T-cell (primary cell): ENCODE results near the gene HAS3. TPM values are rescaled to one million over a fixed set of nuclear protein-coding genes. Genes with fewer than 3 reads are reported as not detected.

Experiments used
- ATAC-seq, 4 experiments: fragments of 200-7000 bp in 3 of 4; fragments of 150-1000 bp in 1 of 4; cut with Tn5 transposase; replicated peaks in 1 of 4; 1 replicate in 3 of 4; 2 replicates in 1 of 4; pipeline ENCODE4 v1.10.0; 2021; ENCODE audit warnings: moderate library complexity in 3 of 4, mild to moderate bottlenecking in 2 of 4, moderate number of reproducible peaks in 1 of 4
- CTCF ChIA-PET, 2 donors: fragments of 300-600 bp; sonication (Branson Sonifier 250); formaldehyde crosslinking; loops; one replicate each; lab custom pipeline; 2022; ENCODE audit warnings: antibody characterized with exemption in 2 of 2; lab: Charles Lee
- POLR2A ChIA-PET, 2 donors: fragments of 300-600 bp; sonication (Branson Sonifier 250); formaldehyde crosslinking; loops; one replicate each; lab custom pipeline; 2022; ENCODE audit warnings: antibody characterized with exemption in 2 of 2; lab: Charles Lee
- DNase-seq, 35 experiments: peaks; one replicate each; pipeline versions ENCODE4 v3.0.0 to v3.0.0-alpha.2; 2013 to 2023
- H3K27ac ChIP-seq: one replicate; pipeline ENCODE4 v1.5.1; 2013; ENCODE audit warnings: low read length
- H3K27me3 ChIP-seq, 2 experiments: replicated peaks in 1 of 2; 1 replicate in 1 of 2; 2 replicates in 1 of 2; pipeline versions ENCODE4 v1.6.1 to v1.7.0; 2013; ENCODE audit warnings: low read length in 1 of 2, mixed read lengths in 1 of 2; ENCODE audit not compliant: control insufficient read depth in 2 of 2, insufficient read depth in 2 of 2; ENCODE audit errors: extremely low read depth in 1 of 2
- H3K36me3 ChIP-seq, 2 donors: 1 replicate in 1 of 2; 2 replicates in 1 of 2; pipeline versions ENCODE4 v1.6.1 to v1.7.0; 2013; ENCODE audit warnings: low read length in 1 of 2; ENCODE audit not compliant: control insufficient read depth in 2 of 2, insufficient read depth in 1 of 2; ENCODE audit errors: extremely low read depth in 1 of 2
- H3K4me1 ChIP-seq, 2 experiments: 1 replicate in 1 of 2; 2 replicates in 1 of 2; pipeline versions ENCODE4 v1.6.1 to v1.7.0; 2013; ENCODE audit warnings: low read length in 2 of 2, mixed read lengths in 1 of 2; ENCODE audit not compliant: insufficient read depth in 2 of 2, control insufficient read depth in 1 of 2; ENCODE audit errors: extremely low read depth in 1 of 2
- H3K4me3 ChIP-seq, 2 donors: 1 replicate in 1 of 2; 2 replicates in 1 of 2; pipeline versions ENCODE4 v1.5.1 to v1.7.0; 2013; ENCODE audit warnings: mild to moderate bottlenecking in 2 of 2, low read length in 1 of 2, moderate library complexity in 1 of 2; ENCODE audit not compliant: control insufficient read depth in 1 of 2; ENCODE audit errors: extremely low read depth in 1 of 2
- H3K9me3 ChIP-seq: 2 replicates; pipeline ENCODE4 v1.7.0; 2013
- H3K27ac Mint-ChIP-seq, 2 donors: one replicate each; pipeline ENCODE4 v1.8.0; 2020 to 2021; ENCODE audit warnings: mild to moderate bottlenecking in 2 of 2, mixed read lengths in 2 of 2
- H3K27me3 Mint-ChIP-seq, 2 donors: one replicate each; pipeline ENCODE4 v1.8.0; 2021 to 2022; ENCODE audit warnings: mixed read lengths in 2 of 2
- H3K36me3 Mint-ChIP-seq: one replicate; pipeline ENCODE4 v1.8.0; 2021; ENCODE audit warnings: mixed read lengths
- H3K4me1 Mint-ChIP-seq, 3 donors: one replicate each; pipeline ENCODE4 v1.8.0; 2020 to 2022; ENCODE audit warnings: mixed read lengths in 3 of 3, mild to moderate bottlenecking in 1 of 3
- H3K4me3 Mint-ChIP-seq, 3 donors: one replicate each; pipeline ENCODE4 v1.8.0; 2020 to 2022; ENCODE audit warnings: mild to moderate bottlenecking in 3 of 3, mixed read lengths in 3 of 3, moderate library complexity in 3 of 3
- H3K9me3 Mint-ChIP-seq, 3 donors: one replicate each; pipeline ENCODE4 v1.8.0; 2020 to 2022; ENCODE audit warnings: mixed read lengths in 3 of 3
- WGBS: methylation state at CpG from one replicate; pipeline ENCODE4 v1.1.5; 2013; ENCODE audit warnings: missing lambda C conversion rate; ENCODE audit not compliant: insufficient coverage; 5-methylcytosine and 5-hydroxymethylcytosine counted together
- total RNA-seq, 35 experiments: library from RNA in 6 of 35; stranded (reverse) in 6 of 35; fragments of 120-200 nt in 1 of 35; gene quantifications; one replicate each; pipeline versions ENCODE4 v1.2.1 to v1.2.4 and lab custom pipeline; 2013 to 2026

HAS3 gene
- total RNA-seq, 5 donors from 2014 or later (not counting 1 experiment from before 2014, with no cell fraction given) = 2.0 to 4.7 (median 3.4) TPM

GRCh38 chr16:69113216-69113615 lies 7.8 kb downstream of the HAS3 start:
- Histone ChIP-seq H3K4me1 (peaks cover 0 to 10% of the 10 kb centered on the region in 2 experiments), H3K36me3 (peaks cover 4 to 37% of the 10 kb centered on the region in 2 donors), H3K4me3 (no peak overlapping the region), H3K27me3 (peaks cover 0 to 24% of the 10 kb centered on the region in 2 experiments), H3K27ac (no peak overlapping the region), H3K9me3 (no peaks in the 10 kb centered on the region)
- DNase-seq (no peak), ATAC-seq (no peak)
- Mint-ChIP-seq H3K9me3 (no peaks in the 10 kb centered on the region), H3K27ac (no peak overlapping the region), H3K4me3 (no peak overlapping the region), H3K36me3 (peaks cover 39% of the 10 kb centered on the region), H3K27me3 (peaks cover 4 to 7% of the 10 kb centered on the region in 2 donors), H3K4me1 (peaks cover 6 to 9% (median 8%) of the 10 kb centered on the region in 3 donors)
- ChIA-PET CTCF (interaction anchor here (0.6 to 2.1 kb wide), 2 partner anchors 10 to 251 kb away, joined by 3 to 7 read pairs; no protein-coding TSS in a partner anchor), POLR2A (no interaction called here)
- WGBS = 93% methylated on average over 6 of the region's 7 CpGs

DNA sequence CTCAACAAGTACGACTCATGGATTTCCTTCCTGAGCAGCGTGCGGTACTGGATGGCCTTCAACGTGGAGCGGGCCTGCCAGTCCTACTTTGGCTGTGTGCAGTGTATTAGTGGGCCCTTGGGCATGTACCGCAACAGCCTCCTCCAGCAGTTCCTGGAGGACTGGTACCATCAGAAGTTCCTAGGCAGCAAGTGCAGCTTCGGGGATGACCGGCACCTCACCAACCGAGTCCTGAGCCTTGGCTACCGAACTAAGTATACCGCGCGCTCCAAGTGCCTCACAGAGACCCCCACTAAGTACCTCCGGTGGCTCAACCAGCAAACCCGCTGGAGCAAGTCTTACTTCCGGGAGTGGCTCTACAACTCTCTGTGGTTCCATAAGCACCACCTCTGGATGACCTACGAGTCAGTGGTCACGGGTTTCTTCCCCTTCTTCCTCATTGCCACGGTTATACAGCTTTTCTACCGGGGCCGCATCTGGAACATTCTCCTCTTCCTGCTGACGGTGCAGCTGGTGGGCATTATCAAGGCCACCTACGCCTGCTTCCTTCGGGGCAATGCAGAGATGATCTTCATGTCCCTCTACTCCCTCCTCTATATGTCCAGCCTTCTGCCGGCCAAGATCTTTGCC lies 9.0 kb downstream of the HAS3 start:
- peaks cover 4 to 49% of the 10 kb centered on the region in 2 donors for H3K36me3 ChIP-seq
- H3K36me3 Mint-ChIP-seq = peaks cover 34% of the 10 kb centered on the region
- no peak overlapping the region for H3K27ac ChIP-seq
- peaks cover 0 to 12% of the 10 kb centered on the region in 2 experiments for H3K4me1 ChIP-seq
- CTCF ChIA-PET = interaction anchor here in 1 of 2 donors (2.1 kb wide), 1 partner anchor 9 kb away, joined by 7 read pairs; no protein-coding TSS in a partner anchor
- no peak overlapping the region for H3K27ac Mint-ChIP-seq
- no peaks in the 10 kb centered on the region for H3K9me3 Mint-ChIP-seq
- no peak overlapping the region for H3K4me3 Mint-ChIP-seq
- ATAC-seq = no peak
- peaks cover 3 to 10% (median 6%) of the 10 kb centered on the region in 3 donors for H3K4me1 Mint-ChIP-seq
- POLR2A ChIA-PET = no interaction called here
- DNase-seq = no peak
- 97% methylated on average over 25 of the region's 25 CpGs for WGBS
- peaks cover 0 to 3% of the 10 kb centered on the region in 2 donors for H3K27me3 Mint-ChIP-seq
- no peaks in the 10 kb centered on the region for H3K9me3 ChIP-seq
- H3K4me3 ChIP-seq = no peak overlapping the region
- peaks cover 0 to 12% of the 10 kb centered on the region in 2 experiments for H3K27me3 ChIP-seq

DNA sequence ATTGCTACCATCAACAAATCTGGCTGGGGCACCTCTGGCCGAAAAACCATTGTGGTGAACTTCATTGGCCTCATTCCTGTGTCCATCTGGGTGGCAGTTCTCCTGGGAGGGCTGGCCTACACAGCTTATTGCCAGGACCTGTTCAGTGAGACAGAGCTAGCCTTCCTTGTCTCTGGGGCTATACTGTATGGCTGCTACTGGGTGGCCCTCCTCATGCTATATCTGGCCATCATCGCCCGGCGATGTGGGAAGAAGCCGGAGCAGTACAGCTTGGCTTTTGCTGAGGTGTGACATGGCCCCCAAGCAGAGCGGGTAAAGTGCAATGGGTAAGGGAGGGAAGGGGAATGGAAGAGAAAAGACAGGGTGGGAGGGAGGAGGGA lies 9.5 kb downstream of the HAS3 start:
- ChIA-PET POLR2A (no interaction called here), CTCF (no interaction called here)
- H3K36me3 ChIP-seq = peaks cover 2 to 51% of the 10 kb centered on the region in 2 donors

GRCh38 chr16:69115361-69115760 lies 9.9 kb downstream of the HAS3 start:
- Histone ChIP-seq H3K27ac (no peak overlapping the region), H3K36me3 (peaks cover 3 to 55% of the 10 kb centered on the region in 2 donors), H3K9me3 (no peaks in the 10 kb centered on the region), H3K4me3 (no peak overlapping the region), H3K27me3 (peaks cover 0 to 6% of the 10 kb centered on the region in 2 experiments), H3K4me1 (peaks cover 0 to 12% of the 10 kb centered on the region in 2 experiments)
- ChIA-PET CTCF (interaction anchor here in 1 of 2 donors (0.5 kb wide), 1 partner anchor 86 kb away, joined by 3 read pairs; no protein-coding TSS in a partner anchor), POLR2A (interaction anchor here in 1 of 2 donors (0.6 kb wide), 1 partner anchor 285 kb away, joined by 4 read pairs; no protein-coding TSS in a partner anchor)
- DNase-seq = no peak
- ATAC-seq = no peak
- no peak overlapping the region for H3K4me3 Mint-ChIP-seq
- H3K27ac Mint-ChIP-seq = no peak overlapping the region
- peaks cover 29% of the 10 kb centered on the region for H3K36me3 Mint-ChIP-seq
- peaks cover 0 to 10% (median 6%) of the 10 kb centered on the region in 3 donors for H3K4me1 Mint-ChIP-seq
- WGBS = 100% methylated on average over 3 of the region's 5 CpGs
- H3K27me3 Mint-ChIP-seq = no peaks in the 10 kb centered on the region
- H3K9me3 Mint-ChIP-seq = no peaks in the 10 kb centered on the region

More for the DNA sequence above, 9.5 kb downstream of the HAS3 start:
- H3K27me3 ChIP-seq = peaks cover 0 to 7% of the 10 kb centered on the region in 2 experiments
- no peak overlapping the region for H3K4me3 Mint-ChIP-seq
- H3K4me1 Mint-ChIP-seq = peaks cover 0 to 10% (median 6%) of the 10 kb centered on the region in 3 donors
- H3K27ac ChIP-seq = no peak overlapping the region
- no peak overlapping the region for H3K4me3 ChIP-seq
- ATAC-seq (no peak), DNase-seq (no peak)
- H3K9me3 ChIP-seq = no peaks in the 10 kb centered on the region
- H3K9me3 Mint-ChIP-seq = no peaks in the 10 kb centered on the region
- H3K36me3 Mint-ChIP-seq = peaks cover 29% of the 10 kb centered on the region
- WGBS = 98% methylated on average over 6 of the region's 6 CpGs
- no peaks in the 10 kb centered on the region for H3K27me3 Mint-ChIP-seq
- H3K4me1 ChIP-seq = peaks cover 0 to 12% of the 10 kb centered on the region in 2 experiments
- no peak overlapping the region for H3K27ac Mint-ChIP-seq

DNA sequence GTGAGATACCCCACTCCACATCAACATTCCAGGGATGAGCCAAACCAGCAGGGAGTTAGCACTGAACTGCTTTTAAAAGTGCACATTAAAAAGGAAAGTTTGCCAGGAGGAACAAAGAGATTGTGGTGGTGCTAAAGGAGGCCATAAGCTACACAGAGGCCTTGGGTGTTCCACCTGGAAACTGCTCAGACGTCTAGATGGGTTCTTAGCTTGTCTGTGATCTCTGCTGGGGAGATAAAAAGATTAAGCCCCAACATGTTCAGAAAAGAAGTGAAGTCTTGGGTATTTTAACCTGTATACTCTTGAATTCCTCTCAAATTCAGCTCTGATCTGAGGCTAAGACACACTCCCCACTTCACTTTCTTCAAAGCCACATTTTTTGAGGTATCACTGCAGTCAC lies 10.4 kb downstream of the HAS3 start:
- 50% methylated on average over 1 of the region's 1 CpG for WGBS
- POLR2A ChIA-PET = interaction anchor here in 1 of 2 donors (0.6 kb wide), 1 partner anchor 285 kb away, joined by 4 read pairs; no protein-coding TSS in a partner anchor
- H3K27me3 ChIP-seq = peaks cover 0 to 6% of the 10 kb centered on the region in 2 experiments
- no peak overlapping the region for H3K27ac ChIP-seq
- H3K36me3 Mint-ChIP-seq = peaks cover 29% of the 10 kb centered on the region
- no peak overlapping the region for H3K4me3 ChIP-seq
- peaks cover 3 to 59% of the 10 kb centered on the region in 2 donors for H3K36me3 ChIP-seq
- no peak overlapping the region for H3K27ac Mint-ChIP-seq
- no peaks in the 10 kb centered on the region for H3K9me3 ChIP-seq
- peaks cover 0 to 10% (median 6%) of the 10 kb centered on the region in 3 donors for H3K4me1 Mint-ChIP-seq
- H3K9me3 Mint-ChIP-seq = no peaks in the 10 kb centered on the region
- no peak overlapping the region for H3K4me3 Mint-ChIP-seq
- H3K27me3 Mint-ChIP-seq = no peaks in the 10 kb centered on the region
- DNase-seq = no peak
- CTCF ChIA-PET = interaction anchor here in 1 of 2 donors (0.5 kb wide), 1 partner anchor 86 kb away, joined by 3 read pairs; no protein-coding TSS in a partner anchor
- peaks cover 0 to 12% of the 10 kb centered on the region in 2 experiments for H3K4me1 ChIP-seq
- ATAC-seq = no peak

DNA sequence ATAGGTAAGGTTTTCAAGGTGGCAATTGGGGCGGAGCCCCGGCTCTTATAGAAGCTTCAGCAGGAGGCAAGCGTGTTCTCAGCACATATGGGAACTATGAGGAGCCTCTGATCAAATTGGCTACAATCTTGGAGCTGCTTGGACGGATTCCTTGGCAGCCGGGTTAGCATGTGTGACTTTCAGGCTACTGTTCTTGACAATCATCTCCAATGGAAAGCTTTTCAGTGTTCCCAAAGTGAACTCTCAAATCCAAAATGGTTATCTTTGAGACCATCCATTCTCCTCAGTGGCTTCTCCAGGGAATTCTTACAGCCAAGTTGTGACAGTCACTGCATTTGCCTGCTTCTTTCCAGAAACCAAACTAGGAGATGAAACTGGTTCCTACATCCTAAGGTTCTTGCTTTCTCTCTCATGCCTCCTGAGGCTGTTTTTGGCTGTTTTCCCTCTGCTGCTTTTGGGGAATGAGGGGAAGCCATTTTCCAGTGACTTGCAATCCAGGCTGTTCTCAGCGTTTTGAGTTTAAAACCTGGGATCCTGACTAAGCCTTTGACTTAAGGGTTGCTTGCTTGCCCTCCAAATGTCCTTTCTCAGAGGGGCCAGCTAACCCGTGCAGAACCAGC lies 10.9 kb downstream of the HAS3 start:
- H3K9me3 ChIP-seq = no peaks in the 10 kb centered on the region
- H3K4me1 ChIP-seq = peaks cover 0 to 12% of the 10 kb centered on the region in 2 experiments
- POLR2A ChIA-PET = no interaction called here
- Mint-ChIP-seq H3K27ac (no peak overlapping the region), H3K9me3 (no peaks in the 10 kb centered on the region), H3K4me3 (no peak overlapping the region), H3K36me3 (peaks cover 34% of the 10 kb centered on the region), H3K27me3 (no peaks in the 10 kb centered on the region), H3K4me1 (peaks cover 0 to 10% (median 6%) of the 10 kb centered on the region in 3 donors)
- no peak overlapping the region for H3K4me3 ChIP-seq
- 83% methylated on average over 5 of the region's 7 CpGs for WGBS
- ATAC-seq (no peak), DNase-seq (no peak)
- H3K36me3 ChIP-seq = peaks cover 3 to 64% of the 10 kb centered on the region in 2 donors
- CTCF ChIA-PET = no interaction called here
- H3K27me3 ChIP-seq = peaks cover 0 to 6% of the 10 kb centered on the region in 2 experiments
- no peak overlapping the region for H3K27ac ChIP-seq
